GM10248 (cell line): ENCODE data around the gene CDCA8.

Experiments used
- CTCF ChIA-PET: fragments of 300-600 bp; sonication (Branson Sonifier 250); formaldehyde crosslinking; extraction: SDS; loops from one replicate; lab custom pipeline; 2021; ENCODE audit warnings: antibody characterized with exemption; lab: Yijun Ruan, JAX
- POLR2A ChIA-PET: fragments of 350-650 bp; sonication (Branson Sonifier 250); formaldehyde crosslinking; extraction: SDS; loops from one replicate; lab custom pipeline; 2020; ENCODE audit warnings: antibody characterized with exemption; lab: Yijun Ruan, JAX
- DNase-seq: peaks from one replicate; pipeline ENCODE4 v3.0.0; 2012; ENCODE audit errors: extremely low spot score
- TF ChIP-seq, protein P1 (sequence below): IDR thresholded peaks from 2 replicates; pipeline ENCODE4 v1.5.1; 2012; ENCODE audit warnings: mild to moderate bottlenecking, low read depth; ENCODE audit errors: extremely low read depth, missing control alignments, control extremely low read depth

CDCA8 gene

DNA sequence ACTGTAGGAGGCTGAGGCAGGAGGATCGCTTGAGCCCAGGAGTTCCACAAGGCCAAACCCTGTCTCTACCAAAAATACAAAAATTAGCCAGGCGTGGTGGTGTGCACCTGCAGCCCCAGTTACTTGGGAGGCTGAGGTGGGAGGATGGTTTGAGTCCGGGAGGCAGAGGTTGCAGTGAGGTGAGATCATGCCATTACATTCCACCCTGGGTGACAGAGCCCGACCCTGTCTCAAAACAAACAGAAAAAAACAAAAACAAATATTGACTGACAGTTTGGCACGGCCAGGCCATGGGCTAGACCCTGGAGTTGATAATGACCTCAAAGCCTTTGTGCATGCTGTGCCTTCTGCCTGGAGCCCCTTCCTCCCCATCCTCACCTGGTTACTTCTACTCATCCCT lies 38.4 kb upstream of the CDCA8 start:
- CTCF ChIA-PET = interaction anchor here (1.1 to 2.8 kb wide), 3 partner anchors 9 to 28 kb away, joined by 4 to 8 read pairs (median 6); no protein-coding TSS in a partner anchor

DNA sequence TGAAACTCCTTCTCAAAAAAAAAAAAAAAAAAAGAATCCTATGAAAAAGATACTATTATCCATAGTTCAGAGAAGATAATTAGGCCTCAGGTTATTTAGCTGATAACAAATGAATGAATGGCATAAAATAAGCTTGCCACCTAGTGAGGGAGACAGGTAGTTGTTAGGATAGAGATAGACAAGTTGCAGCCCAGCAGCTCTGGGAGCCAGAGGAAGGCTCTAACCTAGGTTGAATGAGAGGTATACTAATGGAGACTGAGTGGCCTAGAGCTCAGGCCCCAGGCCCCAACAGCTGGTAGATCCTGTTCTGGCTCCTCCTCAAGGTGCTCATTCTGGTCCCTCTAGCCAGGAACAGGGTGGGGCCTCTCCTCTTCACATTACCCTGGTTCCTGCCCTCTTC lies 37.0 kb upstream of the CDCA8 start:
- ChIA-PET CTCF (interaction anchor here (0.8 to 2.8 kb wide), 4 partner anchors 11 to 31 kb away, joined by 3 to 8 read pairs (median 4); no protein-coding TSS in a partner anchor), POLR2A (interaction anchor here (0.7 kb wide), 1 partner anchor 36 kb away, joined by 3 read pairs; no protein-coding TSS in a partner anchor)
- no peak for DNase-seq
- TF ChIP-seq, protein P1, sequence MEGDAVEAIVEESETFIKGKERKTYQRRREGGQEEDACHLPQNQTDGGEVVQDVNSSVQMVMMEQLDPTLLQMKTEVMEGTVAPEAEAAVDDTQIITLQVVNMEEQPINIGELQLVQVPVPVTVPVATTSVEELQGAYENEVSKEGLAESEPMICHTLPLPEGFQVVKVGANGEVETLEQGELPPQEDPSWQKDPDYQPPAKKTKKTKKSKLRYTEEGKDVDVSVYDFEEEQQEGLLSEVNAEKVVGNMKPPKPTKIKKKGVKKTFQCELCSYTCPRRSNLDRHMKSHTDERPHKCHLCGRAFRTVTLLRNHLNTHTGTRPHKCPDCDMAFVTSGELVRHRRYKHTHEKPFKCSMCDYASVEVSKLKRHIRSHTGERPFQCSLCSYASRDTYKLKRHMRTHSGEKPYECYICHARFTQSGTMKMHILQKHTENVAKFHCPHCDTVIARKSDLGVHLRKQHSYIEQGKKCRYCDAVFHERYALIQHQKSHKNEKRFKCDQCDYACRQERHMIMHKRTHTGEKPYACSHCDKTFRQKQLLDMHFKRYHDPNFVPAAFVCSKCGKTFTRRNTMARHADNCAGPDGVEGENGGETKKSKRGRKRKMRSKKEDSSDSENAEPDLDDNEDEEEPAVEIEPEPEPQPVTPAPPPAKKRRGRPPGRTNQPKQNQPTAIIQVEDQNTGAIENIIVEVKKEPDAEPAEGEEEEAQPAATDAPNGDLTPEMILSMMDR = peak; percentile 12

More for the DNA sequence above, 38.4 kb upstream of the CDCA8 start:
- DNase-seq = no peak
- POLR2A ChIA-PET = no interaction called here
- TF ChIP-seq, protein P1 = no peak

DNA sequence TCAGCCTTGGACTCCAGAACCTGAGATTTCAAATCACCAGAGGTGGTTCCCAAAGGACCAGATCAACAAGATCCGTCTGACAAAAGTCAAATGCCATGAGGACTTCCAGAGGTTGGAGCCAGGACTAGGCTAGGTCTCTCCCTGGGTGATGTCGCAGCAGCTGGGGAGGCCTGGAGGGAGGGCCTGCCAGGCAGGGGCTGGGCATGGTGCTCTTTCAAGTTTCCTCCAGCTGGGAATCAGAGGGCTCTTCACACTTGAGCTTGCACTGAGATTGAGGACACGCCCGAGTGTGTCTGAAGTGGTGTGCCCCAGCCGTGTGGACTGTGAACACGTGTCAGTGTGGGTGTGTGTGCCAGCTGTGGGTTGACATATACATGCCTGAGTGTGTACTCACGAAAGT lies 36.3 kb upstream of the CDCA8 start:
- DNase-seq = no peak
- POLR2A ChIA-PET = no interaction called here
- TF ChIP-seq, protein P1 = no peak
- CTCF ChIA-PET = interaction anchor here (2.1 to 2.8 kb wide), 2 partner anchors 11 to 26 kb away, joined by 6 to 8 read pairs; no protein-coding TSS in a partner anchor

DNA sequence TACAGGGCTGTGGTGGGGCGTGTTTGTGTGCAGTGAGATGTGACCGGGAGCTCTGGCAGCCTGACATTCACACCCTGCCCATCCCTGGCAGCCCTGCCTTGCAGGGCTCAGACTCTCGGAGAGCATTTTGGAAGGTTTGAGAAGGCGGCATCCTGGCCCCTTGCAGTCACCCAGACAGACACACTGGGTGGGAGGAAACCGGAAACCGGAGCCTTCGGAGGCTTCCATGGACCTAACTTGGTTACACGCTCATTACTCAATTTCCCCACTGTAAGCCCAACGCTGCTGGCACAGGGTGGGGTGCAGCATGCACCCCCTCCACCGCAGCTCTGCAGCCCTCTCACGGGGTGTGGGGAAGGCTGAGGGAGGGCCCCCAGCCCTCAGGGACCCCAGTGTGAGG lies 35.4 kb upstream of the CDCA8 start:
- no peak for DNase-seq
- ChIA-PET POLR2A (no interaction called here), CTCF (no interaction called here)
- TF ChIP-seq, protein P1 = no peak

DNA sequence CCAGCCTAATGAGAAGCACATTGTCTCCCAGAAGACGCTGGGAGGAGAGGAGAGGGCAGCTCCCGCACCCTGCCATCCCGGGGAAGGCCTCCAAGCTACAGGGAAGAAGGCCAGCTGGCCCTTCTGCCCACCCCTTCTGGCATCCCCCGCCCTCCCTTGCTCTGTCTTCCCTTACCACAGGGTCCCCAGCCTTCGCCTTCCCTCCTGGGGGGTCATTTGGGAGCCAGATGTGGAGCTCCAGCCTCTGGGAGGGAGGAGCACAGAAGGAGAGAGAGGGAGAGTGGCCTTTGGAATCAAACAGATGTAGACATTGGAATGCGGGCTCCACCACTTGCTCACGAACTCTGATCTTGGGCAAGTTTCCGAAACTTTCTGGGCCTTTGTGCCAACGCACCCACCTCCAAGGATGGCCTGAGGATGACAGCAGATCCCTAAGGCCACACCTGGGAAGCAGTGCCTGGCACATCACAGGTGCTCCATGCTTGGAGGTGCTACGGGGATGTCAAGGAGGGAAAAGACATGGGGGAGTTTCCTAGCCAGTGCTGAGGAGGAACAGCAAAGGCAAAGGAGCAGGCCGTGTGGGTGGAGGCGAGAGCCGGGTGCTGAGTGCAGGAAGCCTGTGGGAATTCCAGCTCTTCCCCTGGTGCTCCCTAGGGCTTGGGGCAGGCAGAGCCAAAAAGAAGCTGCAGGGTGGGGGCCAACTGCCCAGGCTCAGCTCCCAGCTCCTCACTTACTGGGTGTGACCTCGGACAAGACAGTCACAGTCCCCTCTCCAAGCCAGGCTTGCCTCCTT lies 34.5 kb upstream of the CDCA8 start:
- ChIA-PET POLR2A (no interaction called here), CTCF (interaction anchor here (1.8 kb wide), 1 partner anchor 39 kb away, joined by 4 read pairs; no protein-coding TSS in a partner anchor)
- no peak for DNase-seq
- TF ChIP-seq, protein P1 = no peak

DNA sequence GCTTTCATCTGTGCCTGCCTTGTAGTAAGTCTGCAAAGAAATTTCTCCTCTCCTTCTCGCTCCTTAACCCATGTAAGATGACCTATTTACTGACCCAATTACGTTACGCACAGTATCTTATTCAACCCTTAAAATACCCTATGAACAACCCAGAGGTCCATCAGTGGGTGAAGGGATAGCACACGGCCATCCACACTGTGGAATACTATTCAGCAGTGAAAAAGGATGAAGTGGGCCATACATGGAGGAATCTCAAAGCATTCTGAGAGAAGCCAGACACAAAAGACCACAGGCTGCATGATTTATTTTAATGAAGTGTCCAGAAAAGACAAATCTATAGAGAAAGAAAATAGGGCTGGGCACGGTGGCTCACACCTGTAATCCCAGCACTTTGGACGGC lies 33.8 kb upstream of the CDCA8 start:
- no peak for DNase-seq
- CTCF ChIA-PET = interaction anchor here (1.8 kb wide), 1 partner anchor 39 kb away, joined by 4 read pairs; no protein-coding TSS in a partner anchor
- TF ChIP-seq, protein P1 = no peak
- POLR2A ChIA-PET = no interaction called here
